Activated CD4-positive, alpha-beta T cell treated with anti-CD3 and anti-CD28 coated beads, Interleukin-2, amount 50 U/mL, for 4 hours (primary cell): ENCODE data around the gene LDLRAD4.
"Not testable (repeated sequence)": the region's sequence is repeated elsewhere in the genome, so short reads cannot be mapped to it uniquely, and the experiment has no call there.

ENCODE experiments used
- DNase-seq, 2 experiments: peaks; one replicate each; pipeline ENCODE4 v3.0.0-alpha.2; 2020

Gene LDLRAD4

DNA sequence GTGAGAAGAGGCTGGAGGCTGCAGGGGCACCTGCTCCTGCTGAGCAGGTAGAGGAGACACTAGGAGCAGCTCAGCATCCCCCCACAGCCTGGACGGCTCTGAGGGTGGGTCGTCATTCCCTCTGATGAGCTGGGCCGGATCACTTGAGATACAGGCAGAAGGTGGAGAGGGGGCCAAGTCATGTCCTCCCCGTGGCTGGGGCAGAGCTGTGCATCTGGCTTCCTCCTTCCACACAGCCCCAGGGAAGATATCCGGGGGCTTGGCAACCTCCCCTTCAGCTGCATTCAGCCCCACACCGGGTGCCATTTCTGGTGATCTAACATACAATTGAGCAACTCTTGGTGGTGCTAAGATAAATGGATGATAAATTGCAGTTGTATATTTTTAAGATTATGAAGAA lies 236.9 kb downstream of the LDLRAD4 start:
- DNase-seq: no peak

DNA sequence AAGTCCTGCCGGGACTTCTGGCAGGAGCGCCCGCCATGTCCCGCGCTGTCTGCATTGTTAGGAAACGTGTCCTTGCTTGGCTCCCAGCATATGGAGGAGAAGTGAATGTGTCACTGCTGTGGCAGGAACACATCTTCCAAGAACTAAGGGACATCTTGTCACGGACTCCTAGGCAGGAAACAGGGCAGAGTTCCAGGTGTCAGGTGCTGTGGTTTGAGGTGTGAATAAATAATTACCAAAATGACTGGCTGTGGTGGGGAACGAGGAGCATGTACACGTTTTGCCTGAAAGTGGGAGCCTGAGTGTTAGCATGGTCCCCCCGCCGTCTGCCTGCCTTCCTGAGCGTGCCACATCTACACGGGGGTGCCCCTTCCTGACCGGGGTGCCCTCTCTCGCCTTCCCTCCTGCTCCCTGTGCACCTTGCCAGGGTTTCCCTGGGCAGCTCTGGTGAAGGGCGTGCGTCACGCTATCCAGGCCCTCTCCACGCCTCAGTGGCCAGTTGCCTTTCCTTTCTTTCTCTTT lies 237.5 kb downstream of the LDLRAD4 start:
- DNase-seq: no peak

DNA sequence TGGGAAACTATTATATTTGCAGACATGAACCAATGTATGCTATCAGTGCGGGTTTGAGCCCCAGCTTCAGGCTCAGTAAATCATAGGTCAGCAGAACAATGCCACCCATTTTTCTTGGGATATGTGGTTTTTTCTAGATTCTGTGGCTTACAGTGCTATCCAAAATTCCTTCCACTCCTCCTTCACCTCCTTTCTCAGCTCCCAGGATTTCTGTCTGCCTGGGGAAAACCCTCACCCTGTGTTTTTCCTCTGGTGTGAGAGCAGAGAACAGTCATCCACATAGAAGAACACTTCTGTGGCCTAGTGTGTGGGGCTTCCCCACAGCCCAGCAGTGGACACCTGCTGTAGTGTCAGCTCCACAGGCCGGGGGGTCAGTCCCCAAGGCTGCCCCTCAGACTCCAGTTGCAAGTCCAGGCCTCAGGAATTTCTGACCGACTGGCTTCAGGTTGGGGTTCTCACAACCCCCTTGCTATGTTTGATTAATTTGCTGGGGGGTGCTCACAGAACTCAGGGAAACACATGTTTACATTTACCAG lies 238.2 kb downstream of the LDLRAD4 start:
- DNase-seq: no peak

DNA sequence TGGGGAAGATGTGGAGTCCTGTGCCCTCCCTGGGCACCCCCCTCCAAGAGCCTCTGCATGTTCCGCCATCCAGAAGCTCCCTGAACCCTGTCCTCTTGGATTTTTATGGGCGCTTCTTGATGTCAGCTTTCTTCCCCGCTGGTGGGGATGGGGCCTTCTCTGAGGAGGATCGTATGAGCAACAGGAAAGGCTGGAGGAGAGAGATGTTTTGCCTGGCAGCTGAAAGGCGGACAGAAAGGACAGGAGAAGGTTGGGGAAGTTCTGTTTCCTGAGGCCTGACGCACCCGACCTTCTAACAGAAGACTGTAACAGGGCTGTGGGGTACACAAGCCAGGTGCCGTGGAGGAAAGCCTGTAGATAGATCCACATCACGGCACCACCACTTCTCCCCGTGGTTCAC lies 238.8 kb downstream of the LDLRAD4 start:
- no peak for DNase-seq

DNA sequence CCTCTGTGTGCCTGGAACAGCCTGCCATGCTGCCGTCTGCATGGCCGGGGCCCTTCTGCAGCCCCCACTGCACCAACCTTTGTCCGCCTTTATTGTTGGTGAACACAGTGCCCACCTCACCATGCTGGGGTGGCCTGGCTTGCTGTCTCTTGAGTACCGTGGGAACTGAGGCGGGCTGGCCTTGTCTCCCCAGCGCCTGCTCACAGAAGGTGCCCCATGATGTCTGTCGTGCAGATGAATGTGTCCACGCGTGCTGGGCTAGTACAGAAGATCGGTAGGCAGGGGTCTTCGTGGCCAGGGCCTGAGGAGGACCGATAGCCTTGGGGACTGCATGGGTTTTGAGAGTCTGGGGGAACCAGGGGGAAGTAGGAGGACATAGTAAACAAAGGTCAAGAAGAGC lies 242.4 kb downstream of the LDLRAD4 start:
- no peak for DNase-seq

DNA sequence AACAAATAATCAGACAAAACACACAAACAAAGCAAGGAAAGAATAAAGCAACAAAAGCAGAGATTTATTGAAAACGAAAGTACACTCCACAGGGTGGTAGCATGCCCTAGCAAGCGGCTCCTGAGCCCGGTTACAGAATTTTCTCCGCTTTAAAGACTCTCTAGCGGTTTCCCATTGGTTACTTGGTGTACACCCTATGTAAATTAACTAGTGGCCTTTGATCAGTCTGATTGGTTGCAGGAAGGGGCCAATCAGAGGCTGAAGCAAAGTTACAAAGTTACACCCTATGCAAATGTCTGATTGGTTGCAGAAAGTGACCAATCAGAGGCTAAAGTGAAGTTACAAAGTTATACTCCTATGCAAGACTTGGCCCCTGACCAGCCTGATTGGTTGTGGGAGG lies 242.9 kb downstream of the LDLRAD4 start:
- no peak for DNase-seq

DNA sequence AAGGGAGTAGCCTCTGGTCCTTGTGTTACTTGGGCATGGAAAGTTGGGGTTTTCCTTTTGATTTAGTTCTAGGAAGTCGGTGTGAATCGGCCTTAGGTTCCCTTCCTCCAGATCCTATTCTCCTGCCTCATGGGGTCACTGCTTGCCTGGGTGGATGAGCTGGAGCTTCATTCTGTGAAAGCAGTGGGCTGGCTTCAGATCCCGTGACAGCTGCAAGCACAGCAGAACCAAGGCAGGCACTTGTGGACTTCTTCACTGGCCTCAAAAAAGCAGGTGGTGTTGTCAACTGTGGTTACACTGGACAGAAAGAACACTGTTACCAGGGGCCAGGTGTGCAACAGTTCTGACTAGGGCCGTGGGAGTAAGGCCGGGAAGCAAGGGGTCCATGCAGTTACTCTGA lies 243.4 kb downstream of the LDLRAD4 start:
- DNase-seq: no peak

DNA sequence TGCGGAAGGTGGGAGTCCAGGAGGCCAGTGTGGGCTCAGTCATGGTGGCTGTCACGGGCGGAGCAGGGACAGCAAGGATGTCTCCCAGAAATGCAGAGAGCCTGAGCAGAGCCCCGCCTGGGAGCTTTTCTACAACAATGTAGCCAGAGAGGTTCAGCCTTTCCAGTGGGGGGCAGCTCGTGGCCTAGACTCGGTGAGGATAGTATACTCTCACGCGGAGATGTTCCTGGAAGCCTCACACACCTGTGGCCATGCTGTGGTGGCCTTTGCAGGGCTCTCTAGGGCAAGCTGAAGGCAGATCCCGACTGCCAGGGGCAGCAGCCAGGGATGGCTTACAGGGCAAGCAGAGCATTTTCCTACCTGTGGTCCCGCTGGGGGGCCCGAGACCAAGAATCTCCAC lies 244.1 kb downstream of the LDLRAD4 start:
- DNase-seq: no peak

DNA sequence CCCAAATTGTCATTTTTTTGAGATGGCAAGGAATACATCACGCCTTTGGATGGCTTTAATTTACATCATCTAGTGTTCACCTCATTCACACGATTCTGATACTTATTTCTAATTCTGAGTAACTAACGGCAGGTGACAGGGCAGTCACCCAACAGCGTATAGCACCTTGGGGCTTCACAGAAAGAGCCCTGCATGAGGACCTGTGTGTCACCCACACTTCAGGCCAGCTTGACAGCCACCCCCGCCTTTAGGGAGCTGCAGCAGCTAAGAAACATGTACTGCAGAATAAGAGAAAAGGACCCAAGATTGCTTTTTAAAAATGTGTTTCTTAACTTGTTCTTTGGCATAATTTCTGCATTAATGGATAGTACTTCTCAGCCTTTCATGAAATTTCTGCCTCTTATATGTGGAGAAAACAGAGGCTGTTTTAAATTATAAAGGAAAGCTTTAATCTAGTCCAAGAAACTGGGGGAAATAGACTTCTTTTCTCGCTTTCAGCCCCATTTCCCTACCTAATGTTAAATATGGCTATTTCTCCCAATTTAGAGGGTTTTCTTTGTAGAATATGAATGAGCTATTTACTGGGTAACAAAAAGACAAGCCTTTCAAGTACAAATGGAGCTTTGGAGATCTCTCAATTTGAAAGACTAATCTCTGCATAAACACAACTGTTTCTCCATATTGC lies 245.1 kb downstream of the LDLRAD4 start:
- DNase-seq: no peak

DNA sequence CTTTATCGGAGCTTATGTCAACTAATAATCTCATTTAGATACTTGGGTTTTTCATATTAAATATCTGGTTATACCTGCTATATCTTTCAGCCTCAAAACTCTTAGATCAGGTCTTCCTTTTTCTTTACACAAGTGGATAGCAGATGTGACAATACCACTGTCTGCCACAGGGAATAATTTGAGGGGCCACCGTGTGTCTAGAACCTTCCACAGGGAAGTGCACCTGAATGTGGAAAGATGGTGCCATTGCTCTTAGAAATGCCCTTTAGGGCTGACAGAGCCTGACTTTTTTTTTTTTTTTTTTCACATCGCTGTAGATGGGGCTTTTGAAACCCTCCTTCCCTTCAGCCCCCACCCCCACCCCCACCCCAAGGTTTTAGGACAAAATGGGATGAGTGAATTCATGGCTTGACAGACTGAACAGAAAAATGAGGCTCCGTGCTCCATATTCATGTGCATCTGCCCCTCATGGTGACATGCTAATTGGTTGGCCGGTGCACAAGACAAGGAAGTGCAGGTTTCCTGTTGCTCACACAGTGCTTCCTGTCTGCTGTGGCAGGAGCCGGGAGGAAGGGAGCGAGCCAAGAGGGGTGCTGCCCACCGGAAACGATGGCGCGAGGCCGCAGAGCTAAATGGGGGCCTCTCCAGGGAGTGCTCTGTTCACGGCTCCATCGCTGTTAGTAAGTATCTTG lies 246.0 kb downstream of the LDLRAD4 start:
- peak; percentile 44 to 45 for DNase-seq

DNA sequence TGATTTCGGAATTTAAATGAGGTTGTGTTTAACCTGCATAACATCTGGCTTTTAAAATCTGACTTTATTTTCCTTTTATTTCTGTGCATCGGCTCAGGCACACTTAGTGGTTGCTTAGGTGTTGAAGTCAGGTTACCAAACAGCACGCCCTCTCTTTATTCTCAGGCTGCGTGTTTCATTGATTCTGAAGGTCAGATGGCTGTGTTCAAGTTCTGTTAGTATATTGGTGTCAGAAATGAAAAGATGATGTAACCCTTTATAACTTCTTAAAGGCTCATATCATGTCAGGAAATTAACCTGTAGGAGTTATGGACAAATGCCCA lies 246.5 kb downstream of the LDLRAD4 start:
- DNase-seq: no peak

DNA sequence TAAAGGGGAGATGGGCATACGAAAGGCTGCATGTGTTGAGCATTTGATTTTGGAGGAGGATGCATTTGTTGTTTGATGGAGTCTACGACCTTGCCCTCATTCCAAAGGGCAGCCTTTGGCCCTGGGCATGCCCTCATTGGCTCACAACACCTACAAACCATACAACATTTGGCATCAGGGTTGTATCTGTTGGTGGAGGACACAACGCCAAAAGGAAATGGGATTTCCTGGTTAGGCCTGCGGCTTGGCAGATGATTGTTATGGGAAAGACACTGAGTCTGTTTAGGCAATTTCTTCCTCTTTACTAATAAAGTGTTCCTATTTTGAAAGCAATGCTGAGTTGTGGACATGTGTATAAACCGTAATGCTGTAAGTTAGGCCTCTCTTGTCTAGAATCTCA lies 246.9 kb downstream of the LDLRAD4 start:
- no peak for DNase-seq

DNA sequence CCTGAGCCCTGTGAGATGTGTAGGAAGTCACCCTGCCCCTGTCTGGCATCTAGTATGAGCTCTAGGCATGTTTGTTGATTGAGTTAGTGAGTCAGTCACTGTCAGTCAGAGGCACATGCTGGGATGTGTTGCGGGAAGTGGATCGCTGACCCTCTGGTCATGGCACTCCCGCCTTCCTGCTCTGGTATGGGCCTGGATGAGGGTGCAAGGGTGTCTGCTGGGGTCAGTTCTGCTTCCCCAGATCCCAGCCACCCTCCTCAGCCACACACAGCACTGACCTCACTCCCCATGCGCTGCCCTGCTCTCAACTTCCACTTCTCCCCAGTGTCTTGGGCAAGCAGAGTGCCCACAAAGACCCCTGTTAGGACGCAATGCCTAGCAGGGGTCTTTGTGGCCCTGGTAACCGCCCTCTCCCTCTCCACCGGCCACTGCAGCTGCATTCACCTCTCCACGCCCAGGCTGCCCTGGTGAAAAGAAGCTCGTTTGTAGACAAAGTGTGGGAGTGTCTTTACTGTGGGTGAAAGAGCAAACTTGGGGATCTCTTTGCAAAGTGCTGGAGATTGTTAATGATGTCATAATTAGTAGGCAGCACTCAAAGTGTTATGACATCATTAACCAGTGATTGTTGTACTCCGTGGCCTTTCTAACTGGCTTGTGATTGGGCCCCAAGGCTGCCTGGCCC lies 252.1 kb downstream of the LDLRAD4 start:
- DNase-seq: no peak

DNA sequence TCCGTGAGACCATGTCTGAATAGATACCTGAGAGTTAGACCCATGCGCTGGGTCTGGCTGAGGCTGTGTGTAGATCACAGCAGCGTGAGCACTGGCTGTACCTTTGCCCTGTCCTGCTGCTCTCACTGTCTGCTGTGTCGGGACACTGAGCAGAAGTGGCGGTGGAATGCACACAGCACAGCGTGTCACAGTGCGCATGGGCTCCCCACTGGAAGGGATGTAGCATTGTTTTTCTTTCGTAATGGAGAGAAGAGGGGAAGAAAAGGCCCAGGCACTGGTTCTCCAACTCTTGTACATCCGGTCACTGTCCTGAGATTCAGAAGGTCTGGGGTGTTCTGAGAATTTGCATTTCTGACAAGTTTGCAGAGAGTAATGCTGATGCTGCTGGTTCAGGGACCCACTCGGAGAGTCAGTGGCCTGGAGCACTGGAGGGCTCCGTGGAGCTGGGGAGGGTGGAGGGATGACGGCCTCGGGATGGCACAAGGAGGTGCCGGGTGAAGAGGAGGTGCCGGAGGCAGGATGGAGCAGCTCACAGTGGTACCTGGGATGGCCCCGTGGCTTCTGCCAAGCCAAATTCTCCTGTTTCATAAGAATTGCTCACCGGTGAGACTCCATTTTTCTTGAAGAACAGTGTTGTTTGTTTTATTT lies 252.8 kb downstream of the LDLRAD4 start:
- no peak for DNase-seq

DNA sequence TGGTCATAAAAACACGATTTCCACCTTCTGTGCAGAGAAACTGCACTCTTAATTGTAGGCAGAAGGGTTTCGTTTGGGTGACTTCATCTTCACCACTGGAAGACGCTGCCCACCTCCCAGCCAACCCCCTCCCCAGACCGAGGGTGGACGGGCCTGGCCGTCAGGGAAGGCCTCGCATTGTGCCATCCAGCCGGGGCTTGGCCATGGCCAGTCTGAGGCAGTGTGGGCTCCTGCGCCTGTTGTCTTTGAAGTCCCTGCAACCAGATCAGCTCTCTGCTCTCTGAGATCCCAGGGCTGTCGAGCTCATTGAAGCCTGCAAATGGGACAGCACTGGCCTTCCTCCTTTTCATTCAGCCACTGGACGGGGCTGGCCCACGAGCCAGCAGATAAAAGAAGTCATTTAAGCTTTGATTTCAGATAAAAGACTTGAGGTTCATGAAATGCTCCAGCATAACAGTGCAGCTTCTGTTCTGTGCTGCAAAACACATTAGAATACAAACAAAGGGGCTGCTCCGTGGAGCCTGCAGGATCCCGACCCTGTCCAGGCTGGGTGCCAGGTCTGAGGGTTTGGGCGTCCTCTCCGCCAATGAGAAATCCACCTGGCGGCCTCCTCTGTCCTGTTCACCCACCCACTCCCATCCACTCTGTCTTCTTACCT lies 253.5 kb downstream of the LDLRAD4 start:
- no peak for DNase-seq

DNA sequence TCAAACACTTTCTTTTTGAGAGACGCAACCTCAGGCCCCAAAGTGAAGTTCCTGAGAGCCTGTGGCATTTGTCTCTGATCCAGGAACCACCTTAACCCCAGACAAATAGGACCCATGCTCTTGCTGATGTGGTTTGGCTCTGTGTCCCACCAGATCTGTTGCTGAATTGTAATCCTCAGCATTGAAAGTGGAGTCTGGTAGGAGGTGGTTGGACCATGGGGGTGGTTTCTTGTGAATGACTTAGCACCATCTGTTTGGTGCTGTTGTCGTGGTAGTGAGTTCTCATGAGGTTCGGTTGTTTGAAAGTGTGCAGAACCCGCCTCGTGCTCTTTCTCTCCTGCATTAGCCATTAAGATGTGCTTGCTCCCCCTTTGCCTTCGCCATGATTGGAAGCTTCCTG lies 255.2 kb downstream of the LDLRAD4 start:
- no peak for DNase-seq

DNA sequence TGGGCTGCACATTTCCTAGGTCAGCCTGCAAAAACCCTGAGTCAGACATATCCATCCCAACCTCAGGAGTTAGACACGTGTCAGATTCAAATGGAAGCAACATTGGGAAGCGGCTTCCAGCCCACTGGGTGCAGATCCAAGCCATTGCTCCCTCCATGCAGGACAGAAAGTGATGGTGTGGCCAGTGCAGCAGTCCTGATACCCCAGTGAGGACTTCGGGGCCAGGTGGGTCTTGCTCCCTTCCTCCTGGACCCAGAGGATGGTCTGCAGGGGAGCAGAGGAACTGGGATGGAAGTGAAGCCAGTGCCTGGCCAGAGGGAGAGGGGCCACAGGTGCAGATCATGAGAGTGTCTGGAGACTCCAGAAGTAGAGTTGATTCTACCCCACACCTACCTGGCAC lies 255.8 kb downstream of the LDLRAD4 start:
- no peak for DNase-seq

DNA sequence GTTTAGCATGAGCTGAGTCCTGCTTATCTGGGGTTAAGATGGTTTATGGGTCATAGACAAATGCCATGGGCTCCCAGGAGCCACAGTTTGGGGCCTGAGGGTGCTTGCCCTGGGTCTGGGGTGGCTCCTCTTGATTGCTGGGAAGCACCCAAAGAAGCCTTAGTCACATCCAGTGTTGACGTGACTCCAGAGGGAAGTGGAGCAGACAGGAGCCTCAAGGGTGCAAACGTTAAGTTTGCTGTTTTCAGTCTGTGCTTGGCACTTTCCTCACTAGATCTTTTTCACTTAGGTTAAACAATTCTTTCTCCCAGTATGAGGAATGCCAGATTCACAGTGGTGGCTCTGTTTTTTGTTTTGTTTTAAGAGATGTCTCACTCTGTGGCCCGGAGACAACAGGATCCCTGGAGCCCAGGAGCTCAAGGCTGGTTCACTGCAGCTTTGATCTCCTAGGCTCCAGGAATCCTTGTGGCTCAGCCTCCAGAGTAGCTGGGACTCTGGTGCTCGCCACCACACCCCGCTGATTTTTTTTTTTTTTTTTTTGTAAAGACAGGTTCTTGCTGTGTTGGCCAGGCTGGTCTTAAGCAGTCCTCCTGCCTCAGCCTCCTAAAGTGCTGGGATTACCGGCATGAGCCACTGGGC lies 256.5 kb downstream of the LDLRAD4 start:
- no peak for DNase-seq

DNA sequence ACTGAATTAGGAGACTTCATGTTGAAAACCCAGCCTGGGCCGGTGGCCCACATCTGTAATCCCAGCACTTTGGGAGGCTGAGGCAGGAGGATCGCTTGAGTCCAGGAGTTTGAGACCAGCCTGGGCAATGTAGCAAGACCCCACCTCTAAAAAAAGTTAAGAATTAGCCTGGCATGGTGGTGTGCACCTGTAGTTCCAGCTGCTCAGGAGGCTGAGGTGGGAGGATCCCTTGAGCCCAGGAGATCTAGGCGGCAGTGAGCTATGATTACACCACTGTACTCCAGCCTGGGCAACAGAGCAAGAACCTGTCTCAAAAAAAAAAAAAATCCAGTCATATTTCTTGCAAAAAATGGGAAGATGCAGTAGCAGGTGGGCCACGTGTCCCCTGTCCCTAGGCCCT lies 257.8 kb downstream of the LDLRAD4 start:
- not testable (repeated sequence) for DNase-seq

DNA sequence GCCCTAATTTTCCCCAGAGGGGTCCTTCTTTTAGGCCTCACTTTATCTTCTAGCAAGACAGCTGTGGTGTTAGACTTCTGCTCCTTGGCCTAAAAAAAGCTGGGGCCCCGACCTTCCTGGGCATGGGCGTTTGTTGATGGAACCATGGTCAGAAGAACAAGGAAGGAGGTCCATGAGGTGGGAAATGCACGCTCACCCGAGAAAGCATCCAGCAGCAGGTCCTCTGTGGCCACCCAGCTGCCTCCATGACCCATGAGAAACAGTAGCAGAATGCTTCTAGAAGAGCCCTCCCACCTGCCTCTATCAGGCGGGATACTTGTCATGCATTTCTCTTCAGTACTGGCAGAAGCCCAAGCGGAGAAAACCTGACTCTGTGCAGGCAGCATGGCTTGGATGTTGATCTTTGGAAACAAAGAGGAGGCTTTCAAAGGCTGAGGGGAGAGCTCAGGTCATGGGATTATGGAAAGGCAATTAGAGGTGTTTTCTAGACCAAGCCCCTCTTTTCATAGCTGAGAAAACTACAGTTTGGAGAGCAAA lies 258.7 kb downstream of the LDLRAD4 start:
- no peak for DNase-seq

DNA sequence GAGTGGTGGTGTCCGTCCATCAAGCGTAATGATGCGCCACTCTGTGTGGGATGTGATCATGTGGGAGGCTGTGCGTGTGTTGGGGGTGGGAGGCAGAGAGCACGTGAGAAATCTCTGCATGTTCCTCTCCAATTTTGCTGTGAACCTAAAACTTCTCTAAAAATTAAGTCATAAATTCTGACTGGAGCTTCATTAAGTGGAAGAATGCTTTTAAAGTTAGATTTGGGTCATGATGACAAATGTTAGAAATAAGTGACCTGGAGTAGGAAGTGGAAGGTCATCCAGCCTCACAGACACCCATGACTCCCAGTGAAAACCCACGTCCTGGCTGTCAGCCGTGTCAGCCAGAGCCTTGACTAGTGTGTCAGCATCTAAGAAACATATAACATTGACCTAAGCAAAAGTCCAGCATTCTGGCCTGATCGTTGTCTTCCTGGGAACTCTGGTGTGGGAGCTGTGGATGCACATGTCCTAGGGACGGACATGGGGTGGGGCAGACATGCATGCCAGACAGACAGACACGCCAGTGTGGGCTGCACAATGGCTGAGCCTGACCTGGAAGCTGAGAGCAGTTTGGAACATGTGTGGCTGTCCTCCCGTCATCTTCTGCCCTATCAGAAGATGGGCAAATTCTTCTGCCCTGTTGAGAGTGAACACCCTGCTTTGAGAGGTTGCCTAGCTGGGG lies 262.2 kb downstream of the LDLRAD4 start:
- no peak for DNase-seq
